GM23338 (cell line): ENCODE measurements around the gene UNC5A. TPM values are rescaled to one million over a fixed set of nuclear protein-coding genes. Genes with fewer than 3 reads are reported as not detected.

Experiments used
- ATAC-seq: fragments of 200-7000 bp; cut with Tn5 transposase; 3 replicates; pipeline ENCODE4 v1.9.1; 2020
- DNase-seq: peaks from one replicate; pipeline ENCODE4 v3.0.0-alpha.2; 2015; ENCODE audit warnings: low spot score
- H2AFZ ChIP-seq: fragments of 200-600 bp; sonication (generic); 2 replicates; pipeline ENCODE4 v1.8.0; 2016; ENCODE audit warnings: antibody characterized with exemption, mild to moderate bottlenecking, moderate library complexity
- H3F3A ChIP-seq: fragments of 200-600 bp; sonication (generic); replicated peaks from 2 replicates; pipeline ENCODE4 v1.8.0; 2017; ENCODE audit warnings: antibody characterized with exemption, mixed run types, low read depth
- H3K27ac ChIP-seq: fragments of 200-600 bp; sonication (generic); 2 replicates; pipeline ENCODE4 v1.6.1; 2016; ENCODE audit warnings: low read depth
- H3K27me3 ChIP-seq: fragments of 200-600 bp; sonication (generic); 2 replicates; pipeline ENCODE4 v1.8.0; 2016; ENCODE audit warnings: mild to moderate bottlenecking, mixed run types, moderate library complexity; ENCODE audit not compliant: insufficient read depth
- H3K36me3 ChIP-seq: fragments of 200-600 bp; sonication (generic); 2 replicates; pipeline ENCODE4 v1.8.0; 2016; ENCODE audit warnings: mild to moderate bottlenecking; ENCODE audit not compliant: insufficient read depth
- H3K4me1 ChIP-seq: fragments of 200-600 bp; sonication (generic); 2 replicates; pipeline ENCODE4 v1.8.0; 2016; ENCODE audit warnings: mild to moderate bottlenecking, moderate library complexity; ENCODE audit not compliant: insufficient read depth
- H3K4me2 ChIP-seq: fragments of 200-600 bp; sonication (generic); 2 replicates; pipeline ENCODE4 v1.7.1; 2017; ENCODE audit warnings: mixed run types
- H3K4me3 ChIP-seq: fragments of 200-600 bp; sonication (generic); 2 replicates; pipeline ENCODE4 v1.6.1; 2016; ENCODE audit warnings: mixed run types
- H3K79me2 ChIP-seq: fragments of 200-600 bp; sonication (generic); replicated peaks from 2 replicates; pipeline ENCODE4 v1.8.0; 2017; ENCODE audit warnings: mild to moderate bottlenecking; ENCODE audit not compliant: insufficient read depth
- H3K9me2 ChIP-seq: fragments of 200-600 bp; sonication (generic); 2 replicates; pipeline ENCODE4 v1.8.0; 2017; ENCODE audit not compliant: insufficient read depth
- H4K20me1 ChIP-seq: fragments of 200-600 bp; sonication (generic); replicated peaks from 2 replicates; pipeline ENCODE4 v1.8.0; 2017; ENCODE audit warnings: mild to moderate bottlenecking; ENCODE audit not compliant: insufficient read depth
- H3K27ac Mint-ChIP-seq: 2 replicates; pipeline ENCODE4 v1.8.0; 2020; ENCODE audit warnings: inconsistent platforms, mild to moderate bottlenecking, moderate library complexity, mixed read lengths
- H3K27me3 Mint-ChIP-seq: 3 replicates; pipeline ENCODE4 v1.8.0; 2022; ENCODE audit warnings: low read depth, mild to moderate bottlenecking, moderate library complexity, mixed read lengths, inconsistent platforms; ENCODE audit not compliant: insufficient read depth, poor library complexity
- H3K36me3 Mint-ChIP-seq: 3 replicates; pipeline ENCODE4 v1.8.0; 2021; ENCODE audit warnings: low read depth, mild to moderate bottlenecking, inconsistent platforms, moderate library complexity, mixed read lengths
- H3K4me1 Mint-ChIP-seq: 3 replicates; pipeline ENCODE4 v1.8.0; 2020; ENCODE audit warnings: mild to moderate bottlenecking, inconsistent platforms, mixed read lengths
- H3K4me3 Mint-ChIP-seq: 3 replicates; pipeline ENCODE4 v1.8.0; 2021; ENCODE audit warnings: moderate library complexity, mild to moderate bottlenecking, inconsistent platforms, mixed read lengths
- H3K9me3 Mint-ChIP-seq: 3 replicates; pipeline ENCODE4 v1.8.0; 2020; ENCODE audit warnings: moderate library complexity, mild to moderate bottlenecking, inconsistent platforms, mixed read lengths
- CREB1 ChIP-seq: fragments of 250-450 bp; sonication (Bioruptor Pico); IDR thresholded peaks from 2 replicates; pipeline ENCODE4 v1.5.0; 2020; ENCODE audit warnings: low read depth, mild to moderate bottlenecking, moderate library complexity
- EZH2 ChIP-seq: fragments of 200-600 bp; sonication (generic); IDR thresholded peaks from one replicate; pipeline ENCODE4 v1.8.0; 2017; ENCODE audit warnings: antibody characterized with exemption, mild to moderate bottlenecking, low read depth; ENCODE audit not compliant: unreplicated experiment
- EZH2phosphoT487 ChIP-seq: fragments of 200-600 bp; sonication (generic); IDR thresholded peaks from one replicate; pipeline ENCODE4 v1.8.1; 2018; ENCODE audit warnings: antibody characterized with exemption; ENCODE audit not compliant: unreplicated experiment
- NANOG ChIP-seq: IDR thresholded peaks from 2 replicates; pipeline ENCODE4 v1.6.1; 2016; ENCODE audit warnings: antibody characterized with exemption, borderline replicate concordance
- POLR2AphosphoS5 ChIP-seq: IDR thresholded peaks from 2 replicates; pipeline ENCODE4 v1.6.1; 2016; ENCODE audit warnings: antibody characterized with exemption, low read depth
- STAT1 ChIP-seq: IDR thresholded peaks from one replicate; pipeline ENCODE4 v1.6.1; 2016; ENCODE audit warnings: antibody characterized with exemption; ENCODE audit not compliant: unreplicated experiment
- ZNF331 ChIP-seq: fragments of 250-450 bp; sonication (Bioruptor Pico); IDR thresholded peaks from 2 replicates; pipeline ENCODE4 v1.5.0; 2020; ENCODE audit warnings: low read depth, mild to moderate bottlenecking, moderate library complexity
- polyA plus RNA-seq: library from polyadenylated mRNA; unstranded; fragments of >200 nt; fragmentation: Nextera tagmentation; extraction: Ambion mirVana; gene quantifications from 2 replicates; pipeline ENCODE4 v1.2.1, GENCODE V29; 2016
- total RNA-seq: library from RNA; depleted of rRNA; stranded (reverse); fragments of >200 nt; shearing (Covaris generic); gene quantifications from 2 replicates; pipeline ENCODE4 v1.2.3, GENCODE V29; 2014
- TF ChIP-seq, protein P1 (sequence below): fragments of 250-450 bp; sonication (Bioruptor Pico); IDR thresholded peaks from 2 replicates; pipeline ENCODE4 v1.5.0; 2020; ENCODE audit warnings: mild to moderate bottlenecking, moderate library complexity
- TF ChIP-seq, protein P2 (sequence below): IDR thresholded peaks from 2 replicates; pipeline ENCODE4 v1.6.1; 2016; ENCODE audit warnings: antibody characterized with exemption
- TF ChIP-seq, protein P3 (sequence below): IDR thresholded peaks from one replicate; pipeline ENCODE4 v1.6.1; 2018; ENCODE audit warnings: antibody characterized with exemption; ENCODE audit not compliant: unreplicated experiment

UNC5A gene
- total and polyA plus RNA-seq, 2 experiments from 2014 or later = 0.92 to 3.9 TPM

DNA sequence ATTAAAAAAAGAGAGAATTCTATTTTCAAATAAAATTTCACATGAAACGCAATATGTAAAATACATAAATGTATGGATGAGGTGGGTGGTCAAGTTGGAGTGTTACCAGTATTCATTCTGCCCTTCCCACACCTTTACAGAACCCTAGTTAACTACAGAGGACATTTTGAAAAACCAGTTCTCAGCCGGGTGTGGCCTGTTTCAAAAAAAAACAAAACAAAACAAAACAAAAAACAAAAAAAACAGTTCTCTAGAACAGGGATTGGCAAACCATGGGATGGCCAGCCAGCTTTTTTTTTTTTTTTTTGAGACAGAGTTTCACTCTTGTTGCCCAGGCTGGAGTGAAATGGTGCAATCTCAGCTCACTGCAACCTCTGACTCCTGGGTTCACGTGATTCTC lies 117.2 kb downstream of the UNC5A start:
- Mint-ChIP-seq H3K4me3 (no peak overlapping the region), H3K27ac (no peak overlapping the region), H3K27me3 (peaks cover 6% of the 10 kb centered on the region), H3K9me3 (no peaks in the 10 kb centered on the region), H3K36me3 (peaks cover 25% of the 10 kb centered on the region), H3K4me1 (no peaks in the 10 kb centered on the region)
- Histone ChIP-seq H3K4me3 (no peak overlapping the region), H3K36me3 (no peaks in the 10 kb centered on the region; the same call in 1 of the 2 replicates), H3F3A (no peaks in the 10 kb centered on the region), H4K20me1 (peaks cover 6% of the 10 kb centered on the region; the same call in 1 of the 2 replicates), H3K9me2 (no peaks in the 10 kb centered on the region), H3K4me1 (no peaks in the 10 kb centered on the region), H3K4me2 (no peak overlapping the region), H3K79me2 (no peaks in the 10 kb centered on the region), H3K27ac (no peak overlapping the region), H3K27me3 (no peaks in the 10 kb centered on the region), H2AFZ (no peak overlapping the region)
- no peak for ATAC-seq
- no peak for TF ChIP-seq STAT1
- no peak for TF ChIP-seq EZH2phosphoT487
- TF ChIP-seq, protein P1, sequence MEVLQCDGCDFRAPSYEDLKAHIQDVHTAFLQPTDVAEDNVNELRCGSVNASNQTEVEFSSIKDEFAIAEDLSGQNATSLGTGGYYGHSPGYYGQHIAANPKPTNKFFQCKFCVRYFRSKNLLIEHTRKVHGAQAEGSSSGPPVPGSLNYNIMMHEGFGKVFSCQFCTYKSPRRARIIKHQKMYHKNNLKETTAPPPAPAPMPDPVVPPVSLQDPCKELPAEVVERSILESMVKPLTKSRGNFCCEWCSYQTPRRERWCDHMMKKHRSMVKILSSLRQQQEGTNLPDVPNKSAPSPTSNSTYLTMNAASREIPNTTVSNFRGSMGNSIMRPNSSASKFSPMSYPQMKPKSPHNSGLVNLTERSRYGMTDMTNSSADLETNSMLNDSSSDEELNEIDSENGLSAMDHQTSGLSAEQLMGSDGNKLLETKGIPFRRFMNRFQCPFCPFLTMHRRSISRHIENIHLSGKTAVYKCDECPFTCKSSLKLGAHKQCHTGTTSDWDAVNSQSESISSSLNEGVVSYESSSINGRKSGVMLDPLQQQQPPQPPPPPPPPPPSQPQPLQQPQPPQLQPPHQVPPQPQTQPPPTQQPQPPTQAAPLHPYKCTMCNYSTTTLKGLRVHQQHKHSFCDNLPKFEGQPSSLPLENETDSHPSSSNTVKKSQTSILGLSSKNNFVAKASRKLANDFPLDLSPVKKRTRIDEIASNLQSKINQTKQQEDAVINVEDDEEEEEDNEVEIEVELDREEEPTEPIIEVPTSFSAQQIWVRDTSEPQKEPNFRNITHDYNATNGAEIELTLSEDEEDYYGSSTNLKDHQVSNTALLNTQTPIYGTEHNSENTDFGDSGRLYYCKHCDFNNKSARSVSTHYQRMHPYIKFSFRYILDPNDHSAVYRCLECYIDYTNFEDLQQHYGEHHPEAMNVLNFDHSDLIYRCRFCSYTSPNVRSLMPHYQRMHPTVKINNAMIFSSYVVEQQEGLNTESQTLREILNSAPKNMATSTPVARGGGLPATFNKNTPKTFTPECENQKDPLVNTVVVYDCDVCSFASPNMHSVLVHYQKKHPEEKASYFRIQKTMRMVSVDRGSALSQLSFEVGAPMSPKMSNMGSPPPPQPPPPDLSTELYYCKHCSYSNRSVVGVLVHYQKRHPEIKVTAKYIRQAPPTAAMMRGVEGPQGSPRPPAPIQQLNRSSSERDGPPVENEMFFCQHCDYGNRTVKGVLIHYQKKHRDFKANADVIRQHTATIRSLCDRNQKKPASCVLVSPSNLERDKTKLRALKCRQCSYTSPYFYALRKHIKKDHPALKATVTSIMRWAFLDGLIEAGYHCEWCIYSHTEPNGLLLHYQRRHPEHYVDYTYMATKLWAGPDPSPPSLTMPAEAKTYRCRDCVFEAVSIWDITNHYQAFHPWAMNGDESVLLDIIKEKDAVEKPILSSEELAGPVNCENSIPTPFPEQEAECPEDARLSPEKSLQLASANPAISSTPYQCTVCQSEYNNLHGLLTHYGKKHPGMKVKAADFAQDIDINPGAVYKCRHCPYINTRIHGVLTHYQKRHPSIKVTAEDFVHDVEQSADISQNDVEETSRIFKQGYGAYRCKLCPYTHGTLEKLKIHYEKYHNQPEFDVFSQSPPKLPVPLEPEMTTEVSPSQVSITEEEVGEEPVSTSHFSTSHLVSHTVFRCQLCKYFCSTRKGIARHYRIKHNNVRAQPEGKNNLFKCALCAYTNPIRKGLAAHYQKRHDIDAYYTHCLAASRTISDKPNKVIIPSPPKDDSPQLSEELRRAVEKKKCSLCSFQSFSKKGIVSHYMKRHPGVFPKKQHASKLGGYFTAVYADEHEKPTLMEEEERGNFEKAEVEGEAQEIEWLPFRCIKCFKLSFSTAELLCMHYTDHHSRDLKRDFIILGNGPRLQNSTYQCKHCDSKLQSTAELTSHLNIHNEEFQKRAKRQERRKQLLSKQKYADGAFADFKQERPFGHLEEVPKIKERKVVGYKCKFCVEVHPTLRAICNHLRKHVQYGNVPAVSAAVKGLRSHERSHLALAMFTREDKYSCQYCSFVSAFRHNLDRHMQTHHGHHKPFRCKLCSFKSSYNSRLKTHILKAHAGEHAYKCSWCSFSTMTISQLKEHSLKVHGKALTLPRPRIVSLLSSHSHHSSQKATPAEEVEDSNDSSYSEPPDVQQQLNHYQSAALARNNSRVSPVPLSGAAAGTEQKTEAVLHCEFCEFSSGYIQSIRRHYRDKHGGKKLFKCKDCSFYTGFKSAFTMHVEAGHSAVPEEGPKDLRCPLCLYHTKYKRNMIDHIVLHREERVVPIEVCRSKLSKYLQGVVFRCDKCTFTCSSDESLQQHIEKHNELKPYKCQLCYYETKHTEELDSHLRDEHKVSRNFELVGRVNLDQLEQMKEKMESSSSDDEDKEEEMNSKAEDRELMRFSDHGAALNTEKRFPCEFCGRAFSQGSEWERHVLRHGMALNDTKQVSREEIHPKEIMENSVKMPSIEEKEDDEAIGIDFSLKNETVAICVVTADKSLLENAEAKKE (CRISPR knock-in tag) = no peak
- no peak for DNase-seq

DNA sequence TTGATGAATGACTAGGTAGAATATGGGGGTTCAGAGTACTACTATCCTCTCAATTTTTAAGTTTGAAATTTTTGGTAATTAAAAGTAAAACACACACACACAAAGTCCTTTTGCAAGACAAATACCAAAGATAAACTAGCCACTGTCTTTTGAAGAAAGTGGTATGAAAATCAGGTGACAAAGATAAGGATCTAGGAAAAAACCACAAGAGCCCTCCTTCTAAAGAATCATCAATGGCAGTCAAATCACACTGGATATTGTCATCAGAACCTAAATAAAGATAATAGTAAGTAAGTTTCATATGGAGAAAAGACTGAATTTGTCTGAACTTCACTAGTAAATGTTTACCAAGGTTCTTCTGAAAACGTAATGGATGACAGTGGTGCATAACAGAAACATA lies 119.3 kb downstream of the UNC5A start:
- Mint-ChIP-seq H3K4me3 (no peak overlapping the region), H3K36me3 (peaks cover 25% of the 10 kb centered on the region), H3K27ac (no peak overlapping the region), H3K4me1 (no peaks in the 10 kb centered on the region), H3K27me3 (peaks cover 6% of the 10 kb centered on the region), H3K9me3 (no peaks in the 10 kb centered on the region)
- Histone ChIP-seq H3K79me2 (no peaks in the 10 kb centered on the region), H3K4me3 (no peak overlapping the region), H3K9me2 (no peaks in the 10 kb centered on the region), H3K27ac (no peak overlapping the region), H2AFZ (no peak overlapping the region), H3F3A (no peaks in the 10 kb centered on the region), H3K27me3 (no peaks in the 10 kb centered on the region), H4K20me1 (peaks cover 6% of the 10 kb centered on the region; the same call in 1 of the 2 replicates), H3K4me1 (no peaks in the 10 kb centered on the region), H3K36me3 (no peaks in the 10 kb centered on the region; the same call in 1 of the 2 replicates), H3K4me2 (no peak overlapping the region)
- ATAC-seq = no peak
- DNase-seq = no peak
- TF ChIP-seq, protein P2, sequence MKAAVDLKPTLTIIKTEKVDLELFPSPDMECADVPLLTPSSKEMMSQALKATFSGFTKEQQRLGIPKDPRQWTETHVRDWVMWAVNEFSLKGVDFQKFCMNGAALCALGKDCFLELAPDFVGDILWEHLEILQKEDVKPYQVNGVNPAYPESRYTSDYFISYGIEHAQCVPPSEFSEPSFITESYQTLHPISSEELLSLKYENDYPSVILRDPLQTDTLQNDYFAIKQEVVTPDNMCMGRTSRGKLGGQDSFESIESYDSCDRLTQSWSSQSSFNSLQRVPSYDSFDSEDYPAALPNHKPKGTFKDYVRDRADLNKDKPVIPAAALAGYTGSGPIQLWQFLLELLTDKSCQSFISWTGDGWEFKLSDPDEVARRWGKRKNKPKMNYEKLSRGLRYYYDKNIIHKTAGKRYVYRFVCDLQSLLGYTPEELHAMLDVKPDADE = no peak
- TF ChIP-seq NANOG (no peak), EZH2phosphoT487 (no peak), CREB1 (CRISPR knock-in tag) (no peak), EZH2 (no peak), ZNF331 (CRISPR knock-in tag) (no peak), STAT1 (no peak), POLR2AphosphoS5 (no peak)
- TF ChIP-seq, protein P3, sequence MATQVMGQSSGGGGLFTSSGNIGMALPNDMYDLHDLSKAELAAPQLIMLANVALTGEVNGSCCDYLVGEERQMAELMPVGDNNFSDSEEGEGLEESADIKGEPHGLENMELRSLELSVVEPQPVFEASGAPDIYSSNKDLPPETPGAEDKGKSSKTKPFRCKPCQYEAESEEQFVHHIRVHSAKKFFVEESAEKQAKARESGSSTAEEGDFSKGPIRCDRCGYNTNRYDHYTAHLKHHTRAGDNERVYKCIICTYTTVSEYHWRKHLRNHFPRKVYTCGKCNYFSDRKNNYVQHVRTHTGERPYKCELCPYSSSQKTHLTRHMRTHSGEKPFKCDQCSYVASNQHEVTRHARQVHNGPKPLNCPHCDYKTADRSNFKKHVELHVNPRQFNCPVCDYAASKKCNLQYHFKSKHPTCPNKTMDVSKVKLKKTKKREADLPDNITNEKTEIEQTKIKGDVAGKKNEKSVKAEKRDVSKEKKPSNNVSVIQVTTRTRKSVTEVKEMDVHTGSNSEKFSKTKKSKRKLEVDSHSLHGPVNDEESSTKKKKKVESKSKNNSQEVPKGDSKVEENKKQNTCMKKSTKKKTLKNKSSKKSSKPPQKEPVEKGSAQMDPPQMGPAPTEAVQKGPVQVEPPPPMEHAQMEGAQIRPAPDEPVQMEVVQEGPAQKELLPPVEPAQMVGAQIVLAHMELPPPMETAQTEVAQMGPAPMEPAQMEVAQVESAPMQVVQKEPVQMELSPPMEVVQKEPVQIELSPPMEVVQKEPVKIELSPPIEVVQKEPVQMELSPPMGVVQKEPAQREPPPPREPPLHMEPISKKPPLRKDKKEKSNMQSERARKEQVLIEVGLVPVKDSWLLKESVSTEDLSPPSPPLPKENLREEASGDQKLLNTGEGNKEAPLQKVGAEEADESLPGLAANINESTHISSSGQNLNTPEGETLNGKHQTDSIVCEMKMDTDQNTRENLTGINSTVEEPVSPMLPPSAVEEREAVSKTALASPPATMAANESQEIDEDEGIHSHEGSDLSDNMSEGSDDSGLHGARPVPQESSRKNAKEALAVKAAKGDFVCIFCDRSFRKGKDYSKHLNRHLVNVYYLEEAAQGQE = no peak
